ENCODE results near the gene ROM1. TPM values are rescaled to one million over a fixed set of nuclear protein-coding genes. Genes with fewer than 3 reads are reported as not detected.

ROM1 gene
- total RNA-seq, 1 experiment from 2014 or later = 0.94 TPM

DNA sequence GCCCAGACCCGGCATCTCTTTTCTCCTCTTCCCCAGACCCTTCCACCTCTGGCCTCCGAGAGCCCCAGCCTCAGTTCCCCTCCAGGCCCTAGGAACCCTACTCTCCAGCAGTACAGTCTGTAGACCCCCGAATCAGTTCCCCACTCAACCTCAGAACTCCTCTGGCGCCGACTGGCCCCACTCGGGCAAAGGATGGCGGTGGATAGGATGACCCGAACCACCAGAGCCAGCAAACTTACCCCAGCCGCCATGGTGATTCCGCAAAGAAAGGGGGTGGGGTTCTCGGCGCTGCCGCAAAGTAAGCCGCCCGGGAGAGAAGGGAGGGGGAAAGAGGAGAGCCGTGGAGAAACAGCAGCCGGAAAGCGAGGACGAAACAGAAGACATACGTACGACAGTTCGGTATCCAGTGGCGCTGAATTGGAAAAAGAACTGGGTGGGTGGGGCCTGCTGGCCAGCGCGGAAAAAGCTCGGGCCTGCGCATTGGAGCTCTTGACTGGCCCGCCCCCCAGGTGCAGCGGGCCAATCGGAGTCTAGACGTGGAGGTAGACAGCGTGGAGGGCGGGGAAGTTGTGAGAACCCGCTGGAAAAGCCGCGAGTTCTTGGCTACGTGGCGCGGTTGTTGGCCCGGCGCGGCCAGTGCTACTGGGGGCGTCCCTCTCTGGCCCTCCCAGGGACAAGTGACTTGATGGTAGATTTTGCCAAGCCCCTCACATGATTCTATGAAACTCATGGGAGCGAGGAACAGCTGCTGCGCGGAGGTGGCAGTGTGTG lies 39.3 kb upstream of the ROM1 start, which contains the start of gene EEF1G (continued):
- TF ChIP-seq, protein P1, sequence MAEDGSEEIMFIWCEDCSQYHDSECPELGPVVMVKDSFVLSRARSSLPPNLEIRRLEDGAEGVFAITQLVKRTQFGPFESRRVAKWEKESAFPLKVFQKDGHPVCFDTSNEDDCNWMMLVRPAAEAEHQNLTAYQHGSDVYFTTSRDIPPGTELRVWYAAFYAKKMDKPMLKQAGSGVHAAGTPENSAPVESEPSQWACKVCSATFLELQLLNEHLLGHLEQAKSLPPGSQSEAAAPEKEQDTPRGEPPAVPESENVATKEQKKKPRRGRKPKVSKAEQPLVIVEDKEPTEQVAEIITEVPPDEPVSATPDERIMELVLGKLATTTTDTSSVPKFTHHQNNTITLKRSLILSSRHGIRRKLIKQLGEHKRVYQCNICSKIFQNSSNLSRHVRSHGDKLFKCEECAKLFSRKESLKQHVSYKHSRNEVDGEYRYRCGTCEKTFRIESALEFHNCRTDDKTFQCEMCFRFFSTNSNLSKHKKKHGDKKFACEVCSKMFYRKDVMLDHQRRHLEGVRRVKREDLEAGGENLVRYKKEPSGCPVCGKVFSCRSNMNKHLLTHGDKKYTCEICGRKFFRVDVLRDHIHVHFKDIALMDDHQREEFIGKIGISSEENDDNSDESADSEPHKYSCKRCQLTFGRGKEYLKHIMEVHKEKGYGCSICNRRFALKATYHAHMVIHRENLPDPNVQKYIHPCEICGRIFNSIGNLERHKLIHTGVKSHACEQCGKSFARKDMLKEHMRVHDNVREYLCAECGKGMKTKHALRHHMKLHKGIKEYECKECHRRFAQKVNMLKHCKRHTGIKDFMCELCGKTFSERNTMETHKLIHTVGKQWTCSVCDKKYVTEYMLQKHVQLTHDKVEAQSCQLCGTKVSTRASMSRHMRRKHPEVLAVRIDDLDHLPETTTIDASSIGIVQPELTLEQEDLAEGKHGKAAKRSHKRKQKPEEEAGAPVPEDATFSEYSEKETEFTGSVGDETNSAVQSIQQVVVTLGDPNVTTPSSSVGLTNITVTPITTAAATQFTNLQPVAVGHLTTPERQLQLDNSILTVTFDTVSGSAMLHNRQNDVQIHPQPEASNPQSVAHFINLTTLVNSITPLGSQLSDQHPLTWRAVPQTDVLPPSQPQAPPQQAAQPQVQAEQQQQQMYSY (CRISPR knock-in tag; IDR thresholded peaks at IDR 0.05) = no peak
- TF ChIP-seq, protein P2, sequence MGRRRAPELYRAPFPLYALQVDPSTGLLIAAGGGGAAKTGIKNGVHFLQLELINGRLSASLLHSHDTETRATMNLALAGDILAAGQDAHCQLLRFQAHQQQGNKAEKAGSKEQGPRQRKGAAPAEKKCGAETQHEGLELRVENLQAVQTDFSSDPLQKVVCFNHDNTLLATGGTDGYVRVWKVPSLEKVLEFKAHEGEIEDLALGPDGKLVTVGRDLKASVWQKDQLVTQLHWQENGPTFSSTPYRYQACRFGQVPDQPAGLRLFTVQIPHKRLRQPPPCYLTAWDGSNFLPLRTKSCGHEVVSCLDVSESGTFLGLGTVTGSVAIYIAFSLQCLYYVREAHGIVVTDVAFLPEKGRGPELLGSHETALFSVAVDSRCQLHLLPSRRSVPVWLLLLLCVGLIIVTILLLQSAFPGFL (CRISPR knock-in tag; IDR thresholded peaks at IDR 0.05; ENCODE audit: borderline replicate concordance) = no peak
- TF ChIP-seq ZNF219 (CRISPR knock-in tag; IDR thresholded peaks at IDR 0.05; ENCODE audit: borderline replicate concordance) (no peak), ESRRA (CRISPR knock-in tag; IDR thresholded peaks at IDR 0.05; ENCODE audit: borderline replicate concordance) (no peak), FOXP1 (CRISPR knock-in tag; IDR thresholded peaks at IDR 0.05; ENCODE audit: borderline replicate concordance) (0 out of 2 replicates have a peak, but pooled peaks have one; percentile 2), ETV6 (CRISPR knock-in tag; IDR thresholded peaks at IDR 0.05) (peak; percentile 19; the same call in 1 of the 2 replicates), ZNF317 (CRISPR knock-in tag; IDR thresholded peaks at IDR 0.05; ENCODE audit: borderline replicate concordance, low read depth) (no peak), SP1 (CRISPR knock-in tag; conservative IDR thresholded peaks at IDR 0.05) (peak; percentile 80), NFYB (CRISPR knock-in tag; conservative IDR thresholded peaks at IDR 0.05; ENCODE audit: low read depth) (peak; percentile 39), OVOL2 (CRISPR knock-in tag; IDR thresholded peaks at IDR 0.05; ENCODE audit: borderline replicate concordance) (no peak), JUN (CRISPR knock-in tag; IDR thresholded peaks at IDR 0.05) (no peak)
- TF ChIP-seq, protein P3, sequence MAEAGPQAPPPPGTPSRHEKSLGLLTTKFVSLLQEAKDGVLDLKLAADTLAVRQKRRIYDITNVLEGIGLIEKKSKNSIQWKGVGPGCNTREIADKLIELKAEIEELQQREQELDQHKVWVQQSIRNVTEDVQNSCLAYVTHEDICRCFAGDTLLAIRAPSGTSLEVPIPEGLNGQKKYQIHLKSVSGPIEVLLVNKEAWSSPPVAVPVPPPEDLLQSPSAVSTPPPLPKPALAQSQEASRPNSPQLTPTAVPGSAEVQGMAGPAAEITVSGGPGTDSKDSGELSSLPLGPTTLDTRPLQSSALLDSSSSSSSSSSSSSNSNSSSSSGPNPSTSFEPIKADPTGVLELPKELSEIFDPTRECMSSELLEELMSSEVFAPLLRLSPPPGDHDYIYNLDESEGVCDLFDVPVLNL (CRISPR knock-in tag; IDR thresholded peaks at IDR 0.05; ENCODE audit: borderline replicate concordance, low read depth) = 0 out of 2 replicates have a peak, but pooled peaks have one; percentile 48
- TF ChIP-seq, protein P4, sequence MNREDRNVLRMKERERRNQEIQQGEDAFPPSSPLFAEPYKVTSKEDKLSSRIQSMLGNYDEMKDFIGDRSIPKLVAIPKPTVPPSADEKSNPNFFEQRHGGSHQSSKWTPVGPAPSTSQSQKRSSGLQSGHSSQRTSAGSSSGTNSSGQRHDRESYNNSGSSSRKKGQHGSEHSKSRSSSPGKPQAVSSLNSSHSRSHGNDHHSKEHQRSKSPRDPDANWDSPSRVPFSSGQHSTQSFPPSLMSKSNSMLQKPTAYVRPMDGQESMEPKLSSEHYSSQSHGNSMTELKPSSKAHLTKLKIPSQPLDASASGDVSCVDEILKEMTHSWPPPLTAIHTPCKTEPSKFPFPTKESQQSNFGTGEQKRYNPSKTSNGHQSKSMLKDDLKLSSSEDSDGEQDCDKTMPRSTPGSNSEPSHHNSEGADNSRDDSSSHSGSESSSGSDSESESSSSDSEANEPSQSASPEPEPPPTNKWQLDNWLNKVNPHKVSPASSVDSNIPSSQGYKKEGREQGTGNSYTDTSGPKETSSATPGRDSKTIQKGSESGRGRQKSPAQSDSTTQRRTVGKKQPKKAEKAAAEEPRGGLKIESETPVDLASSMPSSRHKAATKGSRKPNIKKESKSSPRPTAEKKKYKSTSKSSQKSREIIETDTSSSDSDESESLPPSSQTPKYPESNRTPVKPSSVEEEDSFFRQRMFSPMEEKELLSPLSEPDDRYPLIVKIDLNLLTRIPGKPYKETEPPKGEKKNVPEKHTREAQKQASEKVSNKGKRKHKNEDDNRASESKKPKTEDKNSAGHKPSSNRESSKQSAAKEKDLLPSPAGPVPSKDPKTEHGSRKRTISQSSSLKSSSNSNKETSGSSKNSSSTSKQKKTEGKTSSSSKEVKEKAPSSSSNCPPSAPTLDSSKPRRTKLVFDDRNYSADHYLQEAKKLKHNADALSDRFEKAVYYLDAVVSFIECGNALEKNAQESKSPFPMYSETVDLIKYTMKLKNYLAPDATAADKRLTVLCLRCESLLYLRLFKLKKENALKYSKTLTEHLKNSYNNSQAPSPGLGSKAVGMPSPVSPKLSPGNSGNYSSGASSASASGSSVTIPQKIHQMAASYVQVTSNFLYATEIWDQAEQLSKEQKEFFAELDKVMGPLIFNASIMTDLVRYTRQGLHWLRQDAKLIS (CRISPR knock-in tag; IDR thresholded peaks at IDR 0.05; ENCODE audit: borderline replicate concordance) = no peak
- TF ChIP-seq, protein P5, sequence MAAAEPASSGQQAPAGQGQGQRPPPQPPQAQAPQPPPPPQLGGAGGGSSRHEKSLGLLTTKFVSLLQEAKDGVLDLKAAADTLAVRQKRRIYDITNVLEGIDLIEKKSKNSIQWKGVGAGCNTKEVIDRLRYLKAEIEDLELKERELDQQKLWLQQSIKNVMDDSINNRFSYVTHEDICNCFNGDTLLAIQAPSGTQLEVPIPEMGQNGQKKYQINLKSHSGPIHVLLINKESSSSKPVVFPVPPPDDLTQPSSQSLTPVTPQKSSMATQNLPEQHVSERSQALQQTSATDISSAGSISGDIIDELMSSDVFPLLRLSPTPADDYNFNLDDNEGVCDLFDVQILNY (CRISPR knock-in tag; IDR thresholded peaks at IDR 0.05) = no peak
- TF ChIP-seq, protein P6, sequence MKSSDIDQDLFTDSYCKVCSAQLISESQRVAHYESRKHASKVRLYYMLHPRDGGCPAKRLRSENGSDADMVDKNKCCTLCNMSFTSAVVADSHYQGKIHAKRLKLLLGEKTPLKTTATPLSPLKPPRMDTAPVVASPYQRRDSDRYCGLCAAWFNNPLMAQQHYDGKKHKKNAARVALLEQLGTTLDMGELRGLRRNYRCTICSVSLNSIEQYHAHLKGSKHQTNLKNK (CRISPR knock-in tag; IDR thresholded peaks at IDR 0.05) = no peak
- TF ChIP-seq, protein P7, sequence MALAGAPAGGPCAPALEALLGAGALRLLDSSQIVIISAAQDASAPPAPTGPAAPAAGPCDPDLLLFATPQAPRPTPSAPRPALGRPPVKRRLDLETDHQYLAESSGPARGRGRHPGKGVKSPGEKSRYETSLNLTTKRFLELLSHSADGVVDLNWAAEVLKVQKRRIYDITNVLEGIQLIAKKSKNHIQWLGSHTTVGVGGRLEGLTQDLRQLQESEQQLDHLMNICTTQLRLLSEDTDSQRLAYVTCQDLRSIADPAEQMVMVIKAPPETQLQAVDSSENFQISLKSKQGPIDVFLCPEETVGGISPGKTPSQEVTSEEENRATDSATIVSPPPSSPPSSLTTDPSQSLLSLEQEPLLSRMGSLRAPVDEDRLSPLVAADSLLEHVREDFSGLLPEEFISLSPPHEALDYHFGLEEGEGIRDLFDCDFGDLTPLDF (CRISPR knock-in tag; IDR thresholded peaks at IDR 0.05) = no peak; the same call in 1 of the 2 replicates
- TF ChIP-seq, protein P8, sequence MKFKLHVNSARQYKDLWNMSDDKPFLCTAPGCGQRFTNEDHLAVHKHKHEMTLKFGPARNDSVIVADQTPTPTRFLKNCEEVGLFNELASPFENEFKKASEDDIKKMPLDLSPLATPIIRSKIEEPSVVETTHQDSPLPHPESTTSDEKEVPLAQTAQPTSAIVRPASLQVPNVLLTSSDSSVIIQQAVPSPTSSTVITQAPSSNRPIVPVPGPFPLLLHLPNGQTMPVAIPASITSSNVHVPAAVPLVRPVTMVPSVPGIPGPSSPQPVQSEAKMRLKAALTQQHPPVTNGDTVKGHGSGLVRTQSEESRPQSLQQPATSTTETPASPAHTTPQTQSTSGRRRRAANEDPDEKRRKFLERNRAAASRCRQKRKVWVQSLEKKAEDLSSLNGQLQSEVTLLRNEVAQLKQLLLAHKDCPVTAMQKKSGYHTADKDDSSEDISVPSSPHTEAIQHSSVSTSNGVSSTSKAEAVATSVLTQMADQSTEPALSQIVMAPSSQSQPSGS (CRISPR knock-in tag; IDR thresholded peaks at IDR 0.05; ENCODE audit: borderline replicate concordance, low read depth) = no peak
- TF ChIP-seq, protein P9, sequence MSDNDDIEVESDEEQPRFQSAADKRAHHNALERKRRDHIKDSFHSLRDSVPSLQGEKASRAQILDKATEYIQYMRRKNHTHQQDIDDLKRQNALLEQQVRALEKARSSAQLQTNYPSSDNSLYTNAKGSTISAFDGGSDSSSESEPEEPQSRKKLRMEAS (CRISPR knock-in tag; IDR thresholded peaks at IDR 0.05) = peak; percentile 55; the same call in 1 of the 2 replicates

Data from WTC11 (cell line).